Natural killer cell (primary cell): ENCODE results near the gene MAPKAPK3. TPM values are rescaled to one million over a fixed set of nuclear protein-coding genes. Genes with fewer than 3 reads are reported as not detected.
A peak's percentile ranks its signal among the peaks of the same experiment; 100 is the strongest.

Experiments used
- ATAC-seq, 3 donors: fragments of 150-1000 bp in 2 of 3; fragments of 200-7000 bp in 1 of 3; cut with Tn5 transposase; 1 replicate in 1 of 3; 2 replicates in 2 of 3; pipeline ENCODE4 v1.10.0; 2021; ENCODE audit warnings: mild to moderate bottlenecking in 2 of 3, moderate library complexity in 2 of 3
- DNase-seq, 2 donors: peaks; one replicate each; pipeline versions ENCODE4 v3.0.0 to v3.0.0-alpha.2; 2013 to 2021; ENCODE audit warnings: mixed read lengths in 1 of 2
- H3K27ac ChIP-seq: one replicate; pipeline ENCODE4 v1.5.1; 2013; ENCODE audit warnings: mild to moderate bottlenecking, low read length
- H3K27me3 ChIP-seq: one replicate; pipeline ENCODE4 v1.6.1; 2013; ENCODE audit warnings: low read length; ENCODE audit not compliant: control insufficient read depth, insufficient read depth
- H3K36me3 ChIP-seq: one replicate; pipeline ENCODE4 v1.6.1; 2013; ENCODE audit warnings: low read length; ENCODE audit not compliant: control insufficient read depth, insufficient read depth
- H3K4me1 ChIP-seq: one replicate; pipeline ENCODE4 v1.6.1; 2013; ENCODE audit warnings: low read length; ENCODE audit not compliant: control insufficient read depth, insufficient read depth
- H3K4me3 ChIP-seq: one replicate; pipeline ENCODE4 v1.5.1; 2013; ENCODE audit warnings: low read length
- H3K9me3 ChIP-seq: one replicate; pipeline ENCODE4 v1.6.1; 2013; ENCODE audit warnings: low read length; ENCODE audit not compliant: control insufficient read depth, insufficient read depth
- H3K27ac Mint-ChIP-seq, 2 donors: one replicate each; pipeline ENCODE4 v1.8.0; 2022; ENCODE audit warnings: mild to moderate bottlenecking in 2 of 2, mixed read lengths in 2 of 2, moderate library complexity in 1 of 2
- H3K27me3 Mint-ChIP-seq, 2 donors: one replicate each; pipeline ENCODE4 v1.8.0; 2022; ENCODE audit warnings: low read depth in 2 of 2, mixed read lengths in 2 of 2
- H3K36me3 Mint-ChIP-seq: one replicate; pipeline ENCODE4 v1.8.0; 2022; ENCODE audit warnings: mixed read lengths
- H3K4me1 Mint-ChIP-seq, 2 donors: one replicate each; pipeline ENCODE4 v1.8.0; 2022; ENCODE audit warnings: mixed read lengths in 2 of 2
- H3K4me3 Mint-ChIP-seq: one replicate; pipeline ENCODE4 v1.8.0; 2022; ENCODE audit warnings: mild to moderate bottlenecking, moderate library complexity, mixed read lengths
- H3K9me3 Mint-ChIP-seq, 2 donors: one replicate each; pipeline ENCODE4 v1.8.0; 2022; ENCODE audit warnings: mixed read lengths in 2 of 2
- whole genome bisulfite sequencing: methylation state at CpG from one replicate; pipeline ENCODE4 v1.1.7; 2013; ENCODE audit warnings: missing lambda C conversion rate; ENCODE audit not compliant: insufficient coverage; 5-methylcytosine and 5-hydroxymethylcytosine counted together
- intact Hi-C: fragments of 100-400 bp; cut with micrococcal nuclease; formaldehyde crosslinking; loops from one replicate; pipeline ENCODE4 v1.14.2; 2022
- total RNA-seq, 4 donors: library from RNA; stranded (reverse); fragments of 120-200 nt in 1 of 4; gene quantifications; one replicate each; pipeline versions ENCODE4 v1.2.3 to v1.2.4, GENCODE V29; 2013 to 2022
- TF ChIP-seq, protein P1 (sequence below): fragments of 200-600 bp; IDR thresholded peaks from one replicate; pipeline ENCODE4 v1.8.0; 2022; ENCODE audit warnings: antibody characterized with exemption

MAPKAPK3 gene
- total RNA-seq, 3 donors from 2014 or later (not counting 1 experiment from before 2014, with no cell fraction given) = 48.0 to 57.7 (median 49.3) TPM

DNA sequence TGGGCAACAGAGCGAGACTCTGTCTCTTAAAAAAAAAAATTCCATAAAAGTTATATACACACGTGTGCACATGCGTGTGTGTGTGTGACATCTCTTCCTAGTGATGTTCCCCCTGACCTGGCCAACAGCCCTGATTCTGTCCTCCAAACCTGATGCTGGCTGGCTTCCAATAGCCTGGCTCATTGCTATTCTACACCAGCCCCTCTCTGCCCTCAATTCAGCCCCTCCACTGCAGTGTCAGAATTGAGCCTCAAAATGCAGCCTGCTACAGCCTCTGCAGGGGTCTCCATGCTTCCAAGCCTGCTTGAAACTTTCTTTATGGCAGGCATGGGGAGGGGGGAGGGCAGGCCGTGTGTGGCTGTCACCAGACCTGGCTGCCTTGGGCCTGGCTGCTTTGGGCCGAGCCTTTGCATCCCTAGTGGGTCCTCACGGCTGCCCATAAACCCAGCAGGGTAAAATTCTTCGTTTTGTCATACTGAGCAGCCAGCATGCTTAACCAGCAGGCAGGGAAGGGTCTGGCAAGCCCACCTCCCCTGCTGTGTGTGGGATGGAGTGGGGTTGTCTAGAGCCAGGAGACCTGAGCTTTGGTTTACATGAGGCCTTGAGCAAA, 35.1 kb downstream of the MAPKAPK3 start:
- intact Hi-C loops = loop anchor here (1.0 to 10.0 kb wide), 2 partner anchors 36 to 77 kb away; no protein-coding TSS in a partner anchor
- H3K27ac Mint-ChIP-seq = no peak overlapping the region
- H3K9me3 Mint-ChIP-seq = no peaks in the 10 kb centered on the region
- ATAC-seq (no peak), DNase-seq (no peak)
- TF ChIP-seq, protein P1, sequence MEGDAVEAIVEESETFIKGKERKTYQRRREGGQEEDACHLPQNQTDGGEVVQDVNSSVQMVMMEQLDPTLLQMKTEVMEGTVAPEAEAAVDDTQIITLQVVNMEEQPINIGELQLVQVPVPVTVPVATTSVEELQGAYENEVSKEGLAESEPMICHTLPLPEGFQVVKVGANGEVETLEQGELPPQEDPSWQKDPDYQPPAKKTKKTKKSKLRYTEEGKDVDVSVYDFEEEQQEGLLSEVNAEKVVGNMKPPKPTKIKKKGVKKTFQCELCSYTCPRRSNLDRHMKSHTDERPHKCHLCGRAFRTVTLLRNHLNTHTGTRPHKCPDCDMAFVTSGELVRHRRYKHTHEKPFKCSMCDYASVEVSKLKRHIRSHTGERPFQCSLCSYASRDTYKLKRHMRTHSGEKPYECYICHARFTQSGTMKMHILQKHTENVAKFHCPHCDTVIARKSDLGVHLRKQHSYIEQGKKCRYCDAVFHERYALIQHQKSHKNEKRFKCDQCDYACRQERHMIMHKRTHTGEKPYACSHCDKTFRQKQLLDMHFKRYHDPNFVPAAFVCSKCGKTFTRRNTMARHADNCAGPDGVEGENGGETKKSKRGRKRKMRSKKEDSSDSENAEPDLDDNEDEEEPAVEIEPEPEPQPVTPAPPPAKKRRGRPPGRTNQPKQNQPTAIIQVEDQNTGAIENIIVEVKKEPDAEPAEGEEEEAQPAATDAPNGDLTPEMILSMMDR = no peak
- peaks cover 22% of the 10 kb centered on the region for H3K36me3 ChIP-seq
- H3K4me1 ChIP-seq = no peaks in the 10 kb centered on the region
- no peak overlapping the region for H3K4me3 Mint-ChIP-seq
- H3K27ac ChIP-seq = no peak overlapping the region
- H3K27me3 Mint-ChIP-seq = no peaks in the 10 kb centered on the region
- WGBS = 88% methylated on average over 7 of the region's 7 CpGs
- peaks cover 4 to 8% of the 10 kb centered on the region in 2 donors for H3K4me1 Mint-ChIP-seq
- no peaks in the 10 kb centered on the region for H3K27me3 ChIP-seq
- H3K36me3 Mint-ChIP-seq = no peaks in the 10 kb centered on the region
- no peaks in the 10 kb centered on the region for H3K9me3 ChIP-seq
- H3K4me3 ChIP-seq = no peak overlapping the region

DNA sequence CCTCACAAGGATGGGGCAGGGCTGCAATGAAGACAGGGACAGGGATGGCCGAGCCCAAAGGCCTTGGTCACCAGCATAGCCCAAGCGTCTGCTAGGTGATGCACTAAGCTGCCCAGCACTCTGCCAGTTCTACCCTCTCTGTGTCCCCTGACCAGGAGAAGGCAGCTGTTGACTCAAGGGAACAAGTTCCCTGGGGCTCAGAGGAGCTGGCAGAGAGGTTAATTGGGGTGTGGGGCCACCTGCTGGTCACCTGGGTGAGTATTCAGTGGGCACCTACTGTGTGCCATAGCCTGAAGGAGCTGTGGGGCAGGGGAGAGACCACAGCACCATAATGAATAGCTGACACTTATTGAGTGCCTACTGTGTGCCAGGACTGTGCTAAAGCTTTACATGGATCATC, 35.8 kb downstream of the MAPKAPK3 start:
- 88% methylated on average over 2 of the region's 2 CpGs for WGBS

DNA sequence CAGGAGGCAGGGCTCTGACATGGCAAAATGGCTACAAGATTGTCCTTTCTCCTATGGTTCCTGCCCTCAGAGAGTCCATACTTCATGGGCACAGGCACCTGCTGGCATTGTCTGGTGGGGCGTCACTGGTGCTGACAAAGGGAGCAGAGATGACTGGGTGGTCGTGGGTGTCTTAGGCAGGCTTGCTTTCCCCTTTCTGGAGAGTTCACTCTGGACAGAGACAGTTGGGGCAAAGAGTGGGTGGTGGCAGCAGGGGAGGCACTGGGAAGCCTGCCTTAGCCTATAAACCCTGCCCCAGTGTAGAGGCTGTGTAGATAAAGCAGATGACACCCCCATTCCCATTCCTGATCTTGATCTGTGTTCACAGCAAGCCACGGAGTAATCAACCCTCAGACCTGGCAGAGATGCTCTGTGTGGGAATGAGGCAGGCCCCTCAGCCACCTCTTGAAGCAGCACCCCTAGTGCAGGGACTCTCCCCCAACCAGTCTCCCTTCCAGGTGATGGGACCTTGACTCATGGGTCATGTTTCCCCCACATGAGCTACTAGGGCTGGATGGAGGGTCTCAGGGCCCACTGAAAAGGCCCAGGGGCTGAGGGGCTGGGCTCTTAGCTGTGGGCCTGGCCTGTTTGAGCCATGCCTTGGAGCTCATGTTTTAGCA, 37.1 kb downstream of the MAPKAPK3 start:
- Histone ChIP-seq H3K36me3 (peaks cover 3% of the 10 kb centered on the region), H3K4me1 (no peaks in the 10 kb centered on the region), H3K9me3 (no peaks in the 10 kb centered on the region), H3K27me3 (no peaks in the 10 kb centered on the region), H3K27ac (no peak overlapping the region), H3K4me3 (no peak overlapping the region)
- peak overlapping the region in 1 of 2 donors; percentile 19 for H3K27ac Mint-ChIP-seq
- H3K9me3 Mint-ChIP-seq = no peaks in the 10 kb centered on the region
- WGBS = 77% methylated on average over 3 of the region's 3 CpGs
- TF ChIP-seq, protein P1 = no peak
- H3K27me3 Mint-ChIP-seq = no peaks in the 10 kb centered on the region
- intact Hi-C loops = loop anchor here (10.0 kb wide), 1 partner anchor 79 kb away; no protein-coding TSS in a partner anchor
- H3K4me3 Mint-ChIP-seq = no peak overlapping the region
- peaks cover 4 to 8% of the 10 kb centered on the region in 2 donors for H3K4me1 Mint-ChIP-seq
- ATAC-seq (no peak), DNase-seq (no peak)
- H3K36me3 Mint-ChIP-seq = no peaks in the 10 kb centered on the region

More for the DNA sequence above, 35.8 kb downstream of the MAPKAPK3 start:
- H3K27ac Mint-ChIP-seq = no peak overlapping the region
- H3K27me3 ChIP-seq = no peaks in the 10 kb centered on the region
- no peak overlapping the region for H3K27ac ChIP-seq
- no peak overlapping the region for H3K4me3 ChIP-seq
- no peaks in the 10 kb centered on the region for H3K4me1 ChIP-seq
- intact Hi-C loops = loop anchor here (1.0 to 10.0 kb wide), 2 partner anchors 36 to 78 kb away; no protein-coding TSS in a partner anchor
- ATAC-seq (peak in 2 of 3 donors; percentile 70 to 76), DNase-seq (peak in 1 of 2 donors; percentile 70)
- peaks cover 15% of the 10 kb centered on the region for H3K36me3 ChIP-seq
- no peaks in the 10 kb centered on the region for H3K9me3 ChIP-seq
- no peaks in the 10 kb centered on the region for H3K9me3 Mint-ChIP-seq
- H3K4me1 Mint-ChIP-seq = peaks cover 4 to 8% of the 10 kb centered on the region in 2 donors
- H3K36me3 Mint-ChIP-seq = no peaks in the 10 kb centered on the region
- no peaks in the 10 kb centered on the region for H3K27me3 Mint-ChIP-seq
- TF ChIP-seq, protein P1 = no peak
- H3K4me3 Mint-ChIP-seq = no peak overlapping the region
